ENCODE measurements around the gene PRR5. TPM values are rescaled to one million over a fixed set of nuclear protein-coding genes. Genes with fewer than 3 reads are reported as not detected.
"Not testable (repeated sequence)": the region's sequence is repeated elsewhere in the genome, so short reads cannot be mapped to it uniquely, and the experiment has no call there.

Gene PRR5
- polyA plus RNA-seq, 1 of the 3 experiments (the other 2 are of a cell fraction), result 1.3 TPM

- no peaks in the 10 kb centered on the region for H3K9me3 ChIP-seq
- no peaks in the 10 kb centered on the region; the same call in none of the 2 replicates for H3K27me3 ChIP-seq (ENCODE audit: insufficient read depth)
- H4K20me1 ChIP-seq (ENCODE audit: insufficient read depth), result no peaks in the 10 kb centered on the region
- H3K36me3 ChIP-seq (replicated peaks in 1 of 2; ENCODE audit: control insufficient read depth in 1 of 2, insufficient read depth in 2 of 2, low read length in 1 of 2), result no peaks in the 10 kb centered on the region
- H3F3A ChIP-seq (replicated peaks; ENCODE audit: insufficient read depth), result no peaks in the 10 kb centered on the region
- CTCF ChIA-PET, result interaction anchor here (1.0 to 24.0 kb wide), 2 partner anchors 8 to 43 kb away, joined by 8 to 642 read pairs; partner anchors contain the start of gene PRR5
- H3K4me1 ChIP-seq (ENCODE audit: control insufficient read depth in 1 of 2, insufficient read depth in 2 of 2, low read depth in 1 of 2, low read length in 1 of 2), result peaks cover 0 to 7% of the 10 kb centered on the region in 2 experiments; a peak in 1 of 4 replicates
- TF ChIP-seq FOXJ3 (CRISPR knock-in tag; IDR thresholded peaks at IDR 0.05) (no peak), CHD2 (IDR thresholded peaks at IDR 0.05; ENCODE audit: low read length, partially characterized antibody) (no peak)
- no peak overlapping the region for H3K4me2 ChIP-seq
- no peak overlapping the region for H3K9ac ChIP-seq
- no peak for DNase-seq
- no peak overlapping the region for H2AFZ ChIP-seq (ENCODE audit: low read depth)
- no peak overlapping the region for H3K4me3 ChIP-seq (ENCODE audit: low read depth in 2 of 2, low read length in 1 of 2)
- H3K79me2 ChIP-seq (ENCODE audit: insufficient read depth), result no peaks in the 10 kb centered on the region
- H3K9me2 ChIP-seq, result no peaks in the 10 kb centered on the region
- H3K27ac ChIP-seq (ENCODE audit: low read depth in 2 of 2, low read length in 1 of 2), result no peak overlapping the region
- WGBS (ENCODE audit: low lambda C conversion rate), result 82% methylated on average over 13 of the region's 14 CpGs
- POLR2A ChIA-PET, result no interaction called here
Measured at GRCh38 chr22:44738347-44738715, 36.3 kb downstream of the PRR5 start.

- ChIA-PET POLR2A (no interaction called here), CTCF (interaction anchor here (1.0 to 24.0 kb wide), 2 partner anchors 9 to 44 kb away, joined by 8 to 642 read pairs; partner anchors contain the start of gene PRR5)
- H3K79me2 ChIP-seq (ENCODE audit: insufficient read depth), result no peaks in the 10 kb centered on the region
- no peaks in the 10 kb centered on the region for H4K20me1 ChIP-seq (ENCODE audit: insufficient read depth)
- H3K9me3 ChIP-seq, result no peaks in the 10 kb centered on the region
- no peak overlapping the region for H3K4me3 ChIP-seq (ENCODE audit: low read depth in 2 of 2, low read length in 1 of 2)
- TF ChIP-seq SMC3 (IDR thresholded peaks at IDR 0.05; ENCODE audit: low read depth, low read length) (no peak), RAD21 (IDR thresholded peaks at IDR 0.05; ENCODE audit: low read length) (no peak), USF1 (IDR thresholded peaks at IDR 0.05; ENCODE audit: borderline replicate concordance, low read depth) (no peak), FOSL2 (IDR thresholded peaks at IDR 0.05; ENCODE audit: borderline replicate concordance, low read depth) (no peak), TEAD4 (IDR thresholded peaks at IDR 0.05; ENCODE audit: borderline replicate concordance, insufficient read depth) (no peak)
- TF ChIP-seq, protein P1, sequence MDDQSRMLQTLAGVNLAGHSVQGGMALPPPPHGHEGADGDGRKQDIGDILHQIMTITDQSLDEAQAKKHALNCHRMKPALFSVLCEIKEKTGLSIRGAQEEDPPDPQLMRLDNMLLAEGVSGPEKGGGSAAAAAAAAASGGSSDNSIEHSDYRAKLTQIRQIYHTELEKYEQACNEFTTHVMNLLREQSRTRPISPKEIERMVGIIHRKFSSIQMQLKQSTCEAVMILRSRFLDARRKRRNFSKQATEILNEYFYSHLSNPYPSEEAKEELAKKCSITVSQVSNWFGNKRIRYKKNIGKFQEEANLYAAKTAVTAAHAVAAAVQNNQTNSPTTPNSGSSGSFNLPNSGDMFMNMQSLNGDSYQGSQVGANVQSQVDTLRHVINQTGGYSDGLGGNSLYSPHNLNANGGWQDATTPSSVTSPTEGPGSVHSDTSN (IDR thresholded peaks at IDR 0.05), result no peak
- H2AFZ ChIP-seq (ENCODE audit: low read depth), result no peak overlapping the region
- no peaks in the 10 kb centered on the region for H3F3A ChIP-seq (replicated peaks; ENCODE audit: insufficient read depth)
- peak; percentile 17 for DNase-seq
- no peaks in the 10 kb centered on the region for H3K36me3 ChIP-seq (replicated peaks in 1 of 2; ENCODE audit: control insufficient read depth in 1 of 2, insufficient read depth in 2 of 2, low read length in 1 of 2)
- H3K27me3 ChIP-seq (ENCODE audit: insufficient read depth), result no peaks in the 10 kb centered on the region; the same call in none of the 2 replicates
- H3K9me2 ChIP-seq, result no peaks in the 10 kb centered on the region
- WGBS (ENCODE audit: low lambda C conversion rate), result no CpG with 5 or more reads among the region's 5 CpGs
- no peak overlapping the region for H3K27ac ChIP-seq (ENCODE audit: low read depth in 2 of 2, low read length in 1 of 2)
- no peak overlapping the region for H3K4me2 ChIP-seq
- no peak overlapping the region for H3K9ac ChIP-seq
- H3K4me1 ChIP-seq (ENCODE audit: control insufficient read depth in 1 of 2, insufficient read depth in 2 of 2, low read depth in 1 of 2, low read length in 1 of 2), result peaks cover 0 to 13% of the 10 kb centered on the region in 2 experiments; a peak in 1 of 4 replicates
Measured at GRCh38 chr22:44739024-44739423, 37.0 kb downstream of the PRR5 start.

DNA sequence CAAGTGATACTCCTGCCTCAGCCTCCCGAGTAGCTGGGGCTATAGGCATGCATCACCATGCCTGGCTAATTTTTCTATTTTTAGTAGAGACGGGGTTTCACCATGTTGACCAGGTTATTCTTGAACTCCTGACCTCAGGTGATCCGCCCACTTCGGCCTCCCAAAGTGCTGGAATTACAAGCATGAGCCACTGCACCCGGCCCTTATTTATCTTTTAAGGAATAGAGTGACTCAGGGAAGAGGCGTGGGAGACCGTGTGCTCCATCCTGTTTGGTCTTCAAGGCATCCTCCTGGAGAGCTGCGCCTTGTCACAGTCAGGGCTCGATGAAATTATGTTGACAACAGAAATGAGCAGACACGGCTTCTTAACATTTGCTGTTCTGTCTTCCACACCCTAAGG is 37.7 kb downstream of the PRR5 start:
- H2AFZ ChIP-seq (ENCODE audit: low read depth); H3K27me3 ChIP-seq (ENCODE audit: insufficient read depth); H3K36me3 ChIP-seq (replicated peaks in 1 of 2; ENCODE audit: control insufficient read depth in 1 of 2, insufficient read depth in 2 of 2, low read length in 1 of 2); H3K9ac ChIP-seq; H4K20me1 ChIP-seq (ENCODE audit: insufficient read depth); H3K79me2 ChIP-seq (ENCODE audit: insufficient read depth); H3F3A ChIP-seq (replicated peaks; ENCODE audit: insufficient read depth); H3K27ac ChIP-seq (ENCODE audit: low read depth in 2 of 2, low read length in 1 of 2); DNase-seq; POLR2A ChIA-PET; H3K9me3 ChIP-seq; H3K9me2 ChIP-seq; H3K4me3 ChIP-seq (ENCODE audit: low read depth in 2 of 2, low read length in 1 of 2); H3K4me2 ChIP-seq: not testable (repeated sequence)
- CTCF ChIA-PET, result interaction anchor here (24.0 kb wide), 1 partner anchor 44 kb away, joined by 642 read pairs; the partner anchor contains the start of gene PRR5
- H3K4me1 ChIP-seq (ENCODE audit: control insufficient read depth in 1 of 2, insufficient read depth in 2 of 2, low read depth in 1 of 2, low read length in 1 of 2), result peaks cover 0 to 17% of the 10 kb centered on the region in 2 experiments; a peak in 1 of 4 replicates
- WGBS (ENCODE audit: low lambda C conversion rate), result 58% methylated on average over 10 of the region's 10 CpGs
